ENCODE data around the gene GAS2L3. TPM values are rescaled to one million over a fixed set of nuclear protein-coding genes. Genes with fewer than 3 reads are reported as not detected.

The GAS2L3 gene
- total RNA-seq: 10 to 100 TPM in 1 of 2 donors, 1 to 10 TPM in 1; 5.8 to 19.6 TPM
- 1 to 10 TPM in 1 of 2 donors, under 1 TPM in 1; 0.13 to 5.1 TPM for polyA plus RNA-seq
- long read RNA-seq, donor 1, partial matches to known transcripts: 0 of 3 reads
- long read RNA-seq, donor 1, other reads (novel, unspliced or antisense): 2 of 3 reads
- long read RNA-seq, donor 2, partial matches to known transcripts: 1 of 3 reads
- long read RNA-seq, donor 2, other reads (novel, unspliced or antisense): 2 of 3 reads

GRCh38 chr12:100573292-100574186 is at the start of gene GAS2L3:
Gene GAS2L3, plus strand, starts transcription at chr12:100573684. Its CDS starts 21,221 bp downstream, at chr12:100594905.
- Histone ChIP-seq H3K36me3 (ENCODE audit: control insufficient read depth in 1 of 2, insufficient read depth in 2 of 2, low read length in 1 of 2) (no peaks in the 10 kb centered on the region), H3K4me3 (ENCODE audit: low read length in 2 of 2) (peak within 1 kb of the TSS; percentile 2 to 78), H3K9me3 (ENCODE audit: control insufficient read depth, low read length) (no peaks in the 10 kb centered on the region), H3K4me1 (ENCODE audit: control insufficient read depth in 1 of 2, insufficient read depth in 2 of 2, low read length in 2 of 2) (peaks cover 0 to 7% of the 10 kb centered on the region in 2 donors), H3K27ac (ENCODE audit: low read depth in 1 of 2, low read length in 2 of 2) (peak within 1 kb of the TSS in 1 of 2 donors; percentile 10), H3K27me3 (ENCODE audit: control insufficient read depth in 1 of 2, insufficient read depth in 2 of 2, low read length in 1 of 2) (no peaks in the 10 kb centered on the region)
- DNase-seq: peak; percentile 95
- intact Hi-C loops (cut with DNase I): no loop called here
- ATAC-seq (ENCODE audit: low FRiP score): peak; percentile 98
- whole genome bisulfite sequencing, 2 donors: 4% methylated on average over 64 to 70 of the region's 70 CpGs

- H3K27me3 ChIP-seq (ENCODE audit: control insufficient read depth in 1 of 2, insufficient read depth in 2 of 2, low read length in 1 of 2): no peaks in the 10 kb centered on the region
- WGBS, 2 donors: 59 to 65% methylated on average over 3 of the region's 3 CpGs
- no peaks in the 10 kb centered on the region for H3K4me1 ChIP-seq (ENCODE audit: control insufficient read depth in 1 of 2, insufficient read depth in 2 of 2, low read length in 2 of 2)
- DNase-seq (no peak), ATAC-seq (ENCODE audit: low FRiP score) (no peak)
- H3K9me3 ChIP-seq (ENCODE audit: control insufficient read depth, low read length): no peaks in the 10 kb centered on the region
- H3K4me3 ChIP-seq (ENCODE audit: low read length in 2 of 2): no peak overlapping the region
- no peak overlapping the region for H3K27ac ChIP-seq (ENCODE audit: low read depth in 1 of 2, low read length in 2 of 2)
- intact Hi-C loops (cut with DNase I): no loop called here
- no peaks in the 10 kb centered on the region for H3K36me3 ChIP-seq (ENCODE audit: control insufficient read depth in 1 of 2, insufficient read depth in 2 of 2, low read length in 1 of 2)
Measured at GRCh38 chr12:100528034-100528433, 45.5 kb upstream of the GAS2L3 start.

- no peak for ATAC-seq (ENCODE audit: low FRiP score)
Measured at GRCh38 chr12:100528471-100529127, 44.9 kb upstream of the GAS2L3 start.

GRCh38 chr12:100529756-100530350 is 43.6 kb upstream of the GAS2L3 start:
- Histone ChIP-seq H3K9me3 (ENCODE audit: control insufficient read depth, low read length) (no peaks in the 10 kb centered on the region), H3K27me3 (ENCODE audit: control insufficient read depth in 1 of 2, insufficient read depth in 2 of 2, low read length in 1 of 2) (no peaks in the 10 kb centered on the region), H3K27ac (ENCODE audit: low read depth in 1 of 2, low read length in 2 of 2) (no peak overlapping the region), H3K4me3 (ENCODE audit: low read length in 2 of 2) (no peak overlapping the region), H3K36me3 (ENCODE audit: control insufficient read depth in 1 of 2, insufficient read depth in 2 of 2, low read length in 1 of 2) (no peaks in the 10 kb centered on the region), H3K4me1 (ENCODE audit: control insufficient read depth in 1 of 2, insufficient read depth in 2 of 2, low read length in 2 of 2) (no peaks in the 10 kb centered on the region)
- ATAC-seq (ENCODE audit: low FRiP score): no peak
- intact Hi-C loops (cut with DNase I): no loop called here
- DNase-seq: no peak
- 91% methylated on average over 2 of the region's 2 CpGs for WGBS, 2 donors

More at GRCh38 chr12:100528471-100529127, 44.9 kb upstream of the GAS2L3 start:
- Histone ChIP-seq H3K9me3 (ENCODE audit: control insufficient read depth, low read length) (no peaks in the 10 kb centered on the region), H3K36me3 (ENCODE audit: control insufficient read depth in 1 of 2, insufficient read depth in 2 of 2, low read length in 1 of 2) (no peaks in the 10 kb centered on the region), H3K4me1 (ENCODE audit: control insufficient read depth in 1 of 2, insufficient read depth in 2 of 2, low read length in 2 of 2) (no peaks in the 10 kb centered on the region), H3K27me3 (ENCODE audit: control insufficient read depth in 1 of 2, insufficient read depth in 2 of 2, low read length in 1 of 2) (no peaks in the 10 kb centered on the region), H3K4me3 (ENCODE audit: low read length in 2 of 2) (no peak overlapping the region), H3K27ac (ENCODE audit: low read depth in 1 of 2, low read length in 2 of 2) (no peak overlapping the region)
- 73 to 91% methylated on average over 1 of the region's 1 CpG for WGBS, 2 donors
- intact Hi-C loops (cut with DNase I): no loop called here
- no peak for DNase-seq

GRCh38 chr12:100533376-100533775 is 40.1 kb upstream of the GAS2L3 start:
- H3K27me3 ChIP-seq (ENCODE audit: control insufficient read depth in 1 of 2, insufficient read depth in 2 of 2, low read length in 1 of 2): no peaks in the 10 kb centered on the region
- H3K36me3 ChIP-seq (ENCODE audit: control insufficient read depth in 1 of 2, insufficient read depth in 2 of 2, low read length in 1 of 2): no peaks in the 10 kb centered on the region
- H3K9me3 ChIP-seq (ENCODE audit: control insufficient read depth, low read length): no peaks in the 10 kb centered on the region
- DNase-seq: no peak
- no peak overlapping the region for H3K27ac ChIP-seq (ENCODE audit: low read depth in 1 of 2, low read length in 2 of 2)
- H3K4me3 ChIP-seq (ENCODE audit: low read length in 2 of 2): no peak overlapping the region
- no peak for ATAC-seq (ENCODE audit: low FRiP score)
- intact Hi-C loops (cut with DNase I): no loop called here
- 80 to 82% methylated on average over 3 of the region's 3 CpGs for WGBS, 2 donors
- no peaks in the 10 kb centered on the region for H3K4me1 ChIP-seq (ENCODE audit: control insufficient read depth in 1 of 2, insufficient read depth in 2 of 2, low read length in 2 of 2)

- intact Hi-C loops (cut with DNase I): no loop called here
- Histone ChIP-seq H3K36me3 (ENCODE audit: control insufficient read depth in 1 of 2, insufficient read depth in 2 of 2, low read length in 1 of 2) (no peaks in the 10 kb centered on the region), H3K4me1 (ENCODE audit: control insufficient read depth in 1 of 2, insufficient read depth in 2 of 2, low read length in 2 of 2) (no peaks in the 10 kb centered on the region), H3K9me3 (ENCODE audit: control insufficient read depth, low read length) (no peaks in the 10 kb centered on the region), H3K4me3 (ENCODE audit: low read length in 2 of 2) (no peak overlapping the region), H3K27ac (ENCODE audit: low read depth in 1 of 2, low read length in 2 of 2) (no peak overlapping the region), H3K27me3 (ENCODE audit: control insufficient read depth in 1 of 2, insufficient read depth in 2 of 2, low read length in 1 of 2) (no peaks in the 10 kb centered on the region)
- no peak for DNase-seq
- WGBS, 2 donors: 76 to 80% methylated on average over 6 of the region's 6 CpGs
- no peak for ATAC-seq (ENCODE audit: low FRiP score)
Measured at GRCh38 chr12:100534625-100535227, 38.8 kb upstream of the GAS2L3 start.

- H3K4me3 ChIP-seq (ENCODE audit: low read length in 2 of 2): no peak overlapping the region
- no peak for ATAC-seq (ENCODE audit: low FRiP score)
- no peaks in the 10 kb centered on the region for H3K9me3 ChIP-seq (ENCODE audit: control insufficient read depth, low read length)
- 25 to 37% methylated on average over 2 of the region's 2 CpGs for WGBS, 2 donors
- DNase-seq: no peak
- no peaks in the 10 kb centered on the region for H3K36me3 ChIP-seq (ENCODE audit: control insufficient read depth in 1 of 2, insufficient read depth in 2 of 2, low read length in 1 of 2)
- intact Hi-C loops (cut with DNase I): no loop called here
- no peaks in the 10 kb centered on the region for H3K27me3 ChIP-seq (ENCODE audit: control insufficient read depth in 1 of 2, insufficient read depth in 2 of 2, low read length in 1 of 2)
- no peak overlapping the region for H3K27ac ChIP-seq (ENCODE audit: low read depth in 1 of 2, low read length in 2 of 2)
- no peaks in the 10 kb centered on the region for H3K4me1 ChIP-seq (ENCODE audit: control insufficient read depth in 1 of 2, insufficient read depth in 2 of 2, low read length in 2 of 2)
Measured at GRCh38 chr12:100539202-100539601, 34.3 kb upstream of the GAS2L3 start.

GRCh38 chr12:100544165-100544564 is 29.3 kb upstream of the GAS2L3 start:
- H3K27ac ChIP-seq (ENCODE audit: low read depth in 1 of 2, low read length in 2 of 2): no peak overlapping the region
- 77 to 80% methylated on average over 4 of the region's 4 CpGs for WGBS, 2 donors
- H3K9me3 ChIP-seq (ENCODE audit: control insufficient read depth, low read length): peaks cover 2% of the 10 kb centered on the region

More at GRCh38 chr12:100544165-100544564, 29.3 kb upstream of the GAS2L3 start:
- ATAC-seq (ENCODE audit: low FRiP score) (no peak), DNase-seq (no peak)
- intact Hi-C loops (cut with DNase I): no loop called here
- no peaks in the 10 kb centered on the region for H3K4me1 ChIP-seq (ENCODE audit: control insufficient read depth in 1 of 2, insufficient read depth in 2 of 2, low read length in 2 of 2)
- no peaks in the 10 kb centered on the region for H3K27me3 ChIP-seq (ENCODE audit: control insufficient read depth in 1 of 2, insufficient read depth in 2 of 2, low read length in 1 of 2)
- no peaks in the 10 kb centered on the region for H3K36me3 ChIP-seq (ENCODE audit: control insufficient read depth in 1 of 2, insufficient read depth in 2 of 2, low read length in 1 of 2)
- H3K4me3 ChIP-seq (ENCODE audit: low read length in 2 of 2): no peak overlapping the region
